ENCODE data around the gene FRMD1. TPM values are rescaled to one million over a fixed set of nuclear protein-coding genes. Genes with fewer than 3 reads are reported as not detected.
A peak's percentile ranks its signal among the peaks of the same experiment; 100 is the strongest.

The FRMD1 gene
- total RNA-seq, 6 donors from 2014 or later: not detected

- Histone ChIP-seq H3K4me3 (no peak overlapping the region), H3K4me1 (peaks cover 0 to 2% (median 0%) of the 10 kb centered on the region in 4 donors), H3K36me3 (no peaks in the 10 kb centered on the region), H3K9me3 (no peaks in the 10 kb centered on the region), H3K27me3 (no peaks in the 10 kb centered on the region), H3K27ac (no peak overlapping the region)
- ATAC-seq (ENCODE audit: low FRiP score in 2 of 2) (no peak), DNase-seq (no peak)
- TF ChIP-seq POLR2AphosphoS5 (IDR thresholded peaks at IDR 0.05): no peak
- TF ChIP-seq EP300 (IDR thresholded peaks at IDR 0.05): no peak
- no peak for TF ChIP-seq POLR2A (IDR thresholded peaks at IDR 0.05)
- 90 to 94% methylated on average over 8 of the region's 8 CpGs for WGBS, 2 donors
These were observed 58.8 kb downstream of the FRMD1 start for GRCh38 chr6:168020242-168020641.

- TF ChIP-seq CTCF (IDR thresholded peaks at IDR 0.05) (no peak), EP300 (IDR thresholded peaks at IDR 0.05) (no peak), POLR2A (IDR thresholded peaks at IDR 0.05) (no peak), POLR2AphosphoS5 (IDR thresholded peaks at IDR 0.05) (no peak)
These were observed 60.3 kb downstream of the FRMD1 start for GRCh38 chr6:168018664-168019063.

DNA sequence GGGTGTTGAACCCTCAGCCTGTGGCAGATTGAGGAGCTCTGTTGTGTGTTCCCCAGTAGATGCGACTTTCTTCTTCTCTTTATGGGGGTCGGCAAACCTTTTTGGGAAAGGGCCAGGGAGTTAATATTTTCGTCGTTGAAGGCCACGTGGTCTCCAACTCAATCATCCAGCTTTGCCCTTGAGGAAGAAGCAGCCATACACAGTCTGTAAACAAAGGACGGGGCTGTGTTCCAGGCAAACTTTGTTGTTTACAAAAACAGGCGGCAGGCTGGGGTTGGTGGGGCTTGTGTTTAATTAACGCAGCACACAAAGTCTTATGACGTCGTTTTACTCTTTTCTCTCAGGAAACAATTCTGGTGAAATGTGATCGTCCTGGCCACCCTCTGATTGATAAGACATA is 61.4 kb downstream of the FRMD1 start:
- no peak overlapping the region for H3K27ac ChIP-seq
- no peak overlapping the region for H3K4me3 ChIP-seq
- no peak for ATAC-seq (ENCODE audit: low FRiP score in 2 of 2)
- H3K27me3 ChIP-seq: no peaks in the 10 kb centered on the region
- 38 to 50% methylated on average over 11 of the region's 11 CpGs for WGBS, 2 donors
- no peaks in the 10 kb centered on the region for H3K4me1 ChIP-seq
- peaks cover 0 to under 1% (median 0%) of the 10 kb centered on the region in 4 donors for H3K9me3 ChIP-seq
- no peaks in the 10 kb centered on the region for H3K36me3 ChIP-seq
- no peak for DNase-seq
- TF ChIP-seq POLR2AphosphoS5 (IDR thresholded peaks at IDR 0.05): peak in 1 of 2 donors; percentile 66
- TF ChIP-seq EP300 (IDR thresholded peaks at IDR 0.05): peak in 1 of 4 donors; percentile 55
- no peak for TF ChIP-seq POLR2A (IDR thresholded peaks at IDR 0.05)

More at GRCh38 chr6:168018664-168019063, 60.3 kb downstream of the FRMD1 start:
- H3K4me1 ChIP-seq: no peaks in the 10 kb centered on the region
- WGBS, 2 donors: 90 to 92% methylated on average over 14 to 15 of the region's 15 CpGs
- ATAC-seq (ENCODE audit: low FRiP score in 2 of 2): no peak
- H3K9me3 ChIP-seq: no peaks in the 10 kb centered on the region
- no peak for DNase-seq
- no peak overlapping the region for H3K4me3 ChIP-seq
- no peak overlapping the region for H3K27ac ChIP-seq
- H3K27me3 ChIP-seq: no peaks in the 10 kb centered on the region
- H3K36me3 ChIP-seq: no peaks in the 10 kb centered on the region

- peak in 1 of 2 donors; percentile 61 for DNase-seq
These were observed 62.1 kb downstream of the FRMD1 start for GRCh38 chr6:168016721-168017525.

GRCh38 chr6:168016176-168016620 is 62.8 kb downstream of the FRMD1 start:
- Histone ChIP-seq H3K4me1 (no peaks in the 10 kb centered on the region), H3K27me3 (no peaks in the 10 kb centered on the region), H3K9me3 (peaks cover 3 to 13% (median 10%) of the 10 kb centered on the region in 4 donors), H3K27ac (no peak overlapping the region), H3K36me3 (no peaks in the 10 kb centered on the region), H3K4me3 (no peak overlapping the region)
- DNase-seq: no peak
- no peak for ATAC-seq (ENCODE audit: low FRiP score in 2 of 2)
- 94 to 97% methylated on average over 18 of the region's 18 CpGs for WGBS, 2 donors
- TF ChIP-seq CTCF (IDR thresholded peaks at IDR 0.05): no peak
- no peak for TF ChIP-seq EP300 (IDR thresholded peaks at IDR 0.05)
- TF ChIP-seq POLR2A (IDR thresholded peaks at IDR 0.05): no peak
- TF ChIP-seq POLR2AphosphoS5 (IDR thresholded peaks at IDR 0.05): no peak

More at GRCh38 chr6:168016721-168017525, 62.1 kb downstream of the FRMD1 start:
- no peaks in the 10 kb centered on the region for H3K36me3 ChIP-seq
- no peak overlapping the region for H3K4me3 ChIP-seq
- no peaks in the 10 kb centered on the region for H3K4me1 ChIP-seq
- 75 to 89% methylated on average over 18 of the region's 18 CpGs for WGBS, 2 donors
- TF ChIP-seq EP300 (IDR thresholded peaks at IDR 0.05) (no peak), CTCF (IDR thresholded peaks at IDR 0.05) (no peak), POLR2A (IDR thresholded peaks at IDR 0.05) (no peak), POLR2AphosphoS5 (IDR thresholded peaks at IDR 0.05) (no peak)
- H3K27me3 ChIP-seq: no peaks in the 10 kb centered on the region
- peak overlapping the region in 1 of 4 donors; percentile 57 for H3K27ac ChIP-seq
- ATAC-seq (ENCODE audit: low FRiP score in 2 of 2): no peak
- H3K9me3 ChIP-seq: peaks cover 0 to 7% (median 5%) of the 10 kb centered on the region in 4 donors

Measured in upper lobe of left lung (tissue), 6 donors.